ENCODE measurements around the gene RNF157.

RNF157 gene

GRCh38 chr17:76171706-76172105, 68.6 kb downstream of the RNF157 start:
- FAIRE-seq: no peak
- DNase-seq (ENCODE audit: insufficient read length, low spot score): no peak
- TF ChIP-seq, protein P1, sequence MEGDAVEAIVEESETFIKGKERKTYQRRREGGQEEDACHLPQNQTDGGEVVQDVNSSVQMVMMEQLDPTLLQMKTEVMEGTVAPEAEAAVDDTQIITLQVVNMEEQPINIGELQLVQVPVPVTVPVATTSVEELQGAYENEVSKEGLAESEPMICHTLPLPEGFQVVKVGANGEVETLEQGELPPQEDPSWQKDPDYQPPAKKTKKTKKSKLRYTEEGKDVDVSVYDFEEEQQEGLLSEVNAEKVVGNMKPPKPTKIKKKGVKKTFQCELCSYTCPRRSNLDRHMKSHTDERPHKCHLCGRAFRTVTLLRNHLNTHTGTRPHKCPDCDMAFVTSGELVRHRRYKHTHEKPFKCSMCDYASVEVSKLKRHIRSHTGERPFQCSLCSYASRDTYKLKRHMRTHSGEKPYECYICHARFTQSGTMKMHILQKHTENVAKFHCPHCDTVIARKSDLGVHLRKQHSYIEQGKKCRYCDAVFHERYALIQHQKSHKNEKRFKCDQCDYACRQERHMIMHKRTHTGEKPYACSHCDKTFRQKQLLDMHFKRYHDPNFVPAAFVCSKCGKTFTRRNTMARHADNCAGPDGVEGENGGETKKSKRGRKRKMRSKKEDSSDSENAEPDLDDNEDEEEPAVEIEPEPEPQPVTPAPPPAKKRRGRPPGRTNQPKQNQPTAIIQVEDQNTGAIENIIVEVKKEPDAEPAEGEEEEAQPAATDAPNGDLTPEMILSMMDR (IDR thresholded peaks at IDR 0.05; ENCODE audit: insufficient read depth, missing control alignments): no peak

GRCh38 chr17:76170114-76170513, 70.2 kb downstream of the RNF157 start:
- FAIRE-seq (no peak), DNase-seq (ENCODE audit: insufficient read length, low spot score) (no peak)
- TF ChIP-seq, protein P1 (IDR thresholded peaks at IDR 0.05; ENCODE audit: insufficient read depth, missing control alignments): no peak

GRCh38 chr17:76166906-76167305, 73.4 kb downstream of the RNF157 start:
- no peak for FAIRE-seq
- TF ChIP-seq, protein P1 (IDR thresholded peaks at IDR 0.05; ENCODE audit: insufficient read depth, missing control alignments): no peak
- DNase-seq (ENCODE audit: insufficient read length, low spot score): no peak

GRCh38 chr17:76166168-76166567, 74.1 kb downstream of the RNF157 start:
- DNase-seq (ENCODE audit: insufficient read length, low spot score) (no peak), FAIRE-seq (no peak)
- TF ChIP-seq, protein P1 (IDR thresholded peaks at IDR 0.05; ENCODE audit: insufficient read depth, missing control alignments): no peak

DNA sequence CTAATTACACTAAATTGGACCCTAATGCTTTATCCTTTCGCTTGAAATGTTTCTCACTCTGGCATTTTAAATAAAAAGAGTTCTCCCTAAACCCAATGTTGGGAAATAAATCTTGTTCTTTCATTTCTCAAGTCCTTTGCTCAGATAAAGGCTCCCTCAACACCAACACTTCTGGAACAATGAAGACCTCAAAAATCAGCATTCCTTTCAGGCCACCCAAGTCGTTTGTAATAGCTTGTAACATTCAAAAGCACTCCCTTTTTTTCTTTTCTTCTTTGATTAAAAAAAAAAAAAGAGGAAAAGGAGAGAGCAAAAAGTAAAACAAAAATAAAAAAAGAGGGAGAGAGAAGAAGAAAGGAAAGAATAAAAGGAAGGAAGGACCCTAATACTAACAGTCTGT, 76.0 kb downstream of the RNF157 start:
- DNase-seq (ENCODE audit: insufficient read length, low spot score) (no peak), FAIRE-seq (no peak)

GRCh38 chr17:76163919-76164318, 76.4 kb downstream of the RNF157 start:
- TF ChIP-seq, protein P1 (IDR thresholded peaks at IDR 0.05; ENCODE audit: insufficient read depth, missing control alignments): no peak
- DNase-seq (ENCODE audit: insufficient read length, low spot score) (no peak), FAIRE-seq (no peak)

More for the DNA sequence above, 76.0 kb downstream of the RNF157 start:
- TF ChIP-seq, protein P1 (IDR thresholded peaks at IDR 0.05; ENCODE audit: insufficient read depth, missing control alignments): no peak

DNA sequence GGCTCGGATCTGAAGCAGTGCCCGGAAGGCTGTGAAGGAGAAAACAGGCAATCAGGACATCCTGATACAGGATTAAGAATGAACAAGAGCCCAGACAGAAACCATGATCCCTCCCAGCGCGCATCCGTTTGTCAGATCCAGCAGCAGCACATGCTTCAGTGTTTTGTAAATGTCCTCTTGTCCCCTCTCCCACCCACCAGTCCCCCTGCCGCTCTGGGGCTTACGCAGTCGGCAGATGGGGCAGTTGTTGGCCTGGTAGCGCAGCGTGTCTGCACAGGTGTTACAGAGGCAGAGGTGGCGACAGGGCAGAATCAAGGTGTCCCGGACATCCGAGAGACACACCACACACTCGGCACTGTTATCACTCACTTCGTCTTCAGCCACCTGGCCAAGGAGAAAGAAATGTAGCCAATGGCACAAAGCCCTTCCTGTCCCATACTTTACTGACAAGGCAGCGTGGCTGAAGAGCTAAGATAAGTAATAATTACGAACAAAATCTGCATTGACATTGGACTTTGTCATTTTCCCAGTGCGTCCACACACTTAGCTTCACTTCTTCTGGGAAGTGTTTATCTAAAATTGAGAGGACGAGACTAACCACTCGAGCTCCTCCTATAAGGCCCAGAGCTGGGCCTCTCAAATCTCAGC, 78.5 kb downstream of the RNF157 start:
- no peak for FAIRE-seq
- no peak for DNase-seq (ENCODE audit: insufficient read length, low spot score)
- TF ChIP-seq, protein P1 (IDR thresholded peaks at IDR 0.05; ENCODE audit: insufficient read depth, missing control alignments): no peak
